ENCODE measurements around the gene LBP. TPM values are rescaled to one million over a fixed set of nuclear protein-coding genes. Genes with fewer than 3 reads are reported as not detected.

Gene LBP
- total and polyA plus RNA-seq, 10 of the 15 experiments (the other 5 are each of a cell fraction or from before 2014, with no cell fraction given), result 0.04 to 0.10 TPM; not detected in 8

DNA sequence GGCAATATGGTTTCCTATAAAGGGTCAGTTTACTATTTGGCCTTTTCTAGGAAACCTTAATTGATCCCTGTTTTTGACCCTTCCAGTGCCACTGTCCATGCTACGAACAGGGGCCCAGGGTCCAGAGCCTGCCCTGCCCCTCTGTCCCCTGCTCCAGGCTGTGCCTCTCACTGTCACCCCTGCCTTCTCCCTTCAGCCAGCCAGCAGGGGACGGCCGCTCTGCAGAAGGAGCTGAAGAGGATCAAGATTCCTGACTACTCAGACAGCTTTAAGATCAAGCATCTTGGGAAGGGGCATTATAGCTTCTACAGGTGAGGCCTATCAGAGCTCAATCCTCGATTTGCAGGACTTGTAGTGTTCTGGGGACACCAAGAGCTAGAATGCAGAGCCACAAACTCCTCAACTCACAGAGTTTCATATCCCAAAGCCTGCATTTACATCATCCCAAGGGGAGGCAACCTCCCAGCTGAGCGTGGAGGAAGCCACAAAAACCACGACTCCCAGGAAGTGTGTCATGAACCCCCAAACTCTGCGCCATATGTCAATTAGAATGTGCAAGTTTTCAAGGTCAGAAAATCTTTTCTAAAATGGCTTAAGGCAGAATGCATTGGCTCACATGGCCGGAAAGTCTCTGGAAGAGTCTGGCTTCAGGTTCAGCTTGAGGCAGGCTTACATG lies 38.8 kb upstream of the LBP start (continued):
- TF ChIP-seq, protein P1, sequence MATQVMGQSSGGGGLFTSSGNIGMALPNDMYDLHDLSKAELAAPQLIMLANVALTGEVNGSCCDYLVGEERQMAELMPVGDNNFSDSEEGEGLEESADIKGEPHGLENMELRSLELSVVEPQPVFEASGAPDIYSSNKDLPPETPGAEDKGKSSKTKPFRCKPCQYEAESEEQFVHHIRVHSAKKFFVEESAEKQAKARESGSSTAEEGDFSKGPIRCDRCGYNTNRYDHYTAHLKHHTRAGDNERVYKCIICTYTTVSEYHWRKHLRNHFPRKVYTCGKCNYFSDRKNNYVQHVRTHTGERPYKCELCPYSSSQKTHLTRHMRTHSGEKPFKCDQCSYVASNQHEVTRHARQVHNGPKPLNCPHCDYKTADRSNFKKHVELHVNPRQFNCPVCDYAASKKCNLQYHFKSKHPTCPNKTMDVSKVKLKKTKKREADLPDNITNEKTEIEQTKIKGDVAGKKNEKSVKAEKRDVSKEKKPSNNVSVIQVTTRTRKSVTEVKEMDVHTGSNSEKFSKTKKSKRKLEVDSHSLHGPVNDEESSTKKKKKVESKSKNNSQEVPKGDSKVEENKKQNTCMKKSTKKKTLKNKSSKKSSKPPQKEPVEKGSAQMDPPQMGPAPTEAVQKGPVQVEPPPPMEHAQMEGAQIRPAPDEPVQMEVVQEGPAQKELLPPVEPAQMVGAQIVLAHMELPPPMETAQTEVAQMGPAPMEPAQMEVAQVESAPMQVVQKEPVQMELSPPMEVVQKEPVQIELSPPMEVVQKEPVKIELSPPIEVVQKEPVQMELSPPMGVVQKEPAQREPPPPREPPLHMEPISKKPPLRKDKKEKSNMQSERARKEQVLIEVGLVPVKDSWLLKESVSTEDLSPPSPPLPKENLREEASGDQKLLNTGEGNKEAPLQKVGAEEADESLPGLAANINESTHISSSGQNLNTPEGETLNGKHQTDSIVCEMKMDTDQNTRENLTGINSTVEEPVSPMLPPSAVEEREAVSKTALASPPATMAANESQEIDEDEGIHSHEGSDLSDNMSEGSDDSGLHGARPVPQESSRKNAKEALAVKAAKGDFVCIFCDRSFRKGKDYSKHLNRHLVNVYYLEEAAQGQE (IDR thresholded peaks at IDR 0.05; ENCODE audit: low read depth, low read length), result no peak
- TF ChIP-seq MEF2A (IDR thresholded peaks at IDR 0.05; ENCODE audit: insufficient read depth, low read depth, low read length), result no peak
- TF ChIP-seq ZNF217 (IDR thresholded peaks at IDR 0.05), result no peak
- no peak for TF ChIP-seq RAD21 (IDR thresholded peaks at IDR 0.05; ENCODE audit: insufficient read depth, low read depth, low read length)
- no peak for TF ChIP-seq RAD51 (IDR thresholded peaks at IDR 0.05)
- TF ChIP-seq BMI1 (IDR thresholded peaks at IDR 0.05; ENCODE audit: borderline replicate concordance), result no peak
- TF ChIP-seq CHD2 (IDR thresholded peaks at IDR 0.05; ENCODE audit: borderline replicate concordance, low read depth, low read length), result no peak
- TF ChIP-seq RCOR1 (conservative IDR thresholded peaks at IDR 0.05; ENCODE audit: low read depth, low read length), result no peak

DNA sequence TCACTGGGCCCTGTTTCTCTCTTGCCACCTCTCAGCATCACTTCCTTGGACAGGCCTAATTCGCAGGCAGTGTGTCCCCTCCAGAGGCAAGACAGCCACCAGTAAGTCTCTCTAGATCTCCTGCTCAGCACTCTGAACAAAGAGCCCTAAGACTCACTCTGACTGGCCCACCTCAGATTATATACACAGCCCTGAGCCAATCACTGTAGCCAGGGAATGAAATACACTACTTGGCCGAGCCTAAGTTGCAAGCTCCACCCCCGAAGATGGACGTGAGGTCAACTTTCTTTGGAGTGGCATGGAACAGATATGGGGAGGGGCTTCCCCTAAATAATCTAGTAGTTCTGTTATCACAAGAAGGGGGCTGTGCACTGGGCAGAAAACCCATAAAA lies 38.2 kb upstream of the LBP start:
- no peaks in the 10 kb centered on the region for H4K20me1 ChIP-seq (ENCODE audit: control insufficient read depth, insufficient read depth)
- H3K27ac ChIP-seq (ENCODE audit: control insufficient read depth, insufficient read depth), result no peak overlapping the region
- H2AFZ ChIP-seq (ENCODE audit: control insufficient read depth, low read depth, low read length), result no peak overlapping the region
- FAIRE-seq (no peak), DNase-seq (ENCODE audit: low read depth, low spot score) (no peak), ATAC-seq (no peak)
- no peaks in the 10 kb centered on the region for H3K79me2 ChIP-seq (ENCODE audit: control insufficient read depth, insufficient read depth, low read length)
- ChIA-PET POLR2A (no interaction called here), CTCF (no interaction called here), RAD21 (ENCODE audit: unreplicated experiment) (no interaction called here), SMC1A (ENCODE audit: uncharacterized antibody, unreplicated experiment) (no interaction called here)
- intact Hi-C loops (cut with micrococcal nuclease; ENCODE audit: unreplicated experiment), result no loop called here
- no peaks in the 10 kb centered on the region; the same call in 1 of the 2 replicates for H3K4me1 ChIP-seq (ENCODE audit: control insufficient read depth, insufficient read depth, low read length)
- peaks cover 6 to 22% of the 10 kb centered on the region in 2 experiments for H3K27me3 ChIP-seq (replicated peaks in 1 of 2; ENCODE audit: control insufficient read depth in 2 of 2, insufficient read depth in 2 of 2, low read length in 1 of 2)
- no peaks in the 10 kb centered on the region for H3K9me3 ChIP-seq (replicated peaks; ENCODE audit: control insufficient read depth, insufficient read depth, low read length)
- no peak overlapping the region for H3K9ac ChIP-seq (ENCODE audit: control insufficient read depth, insufficient read depth, low read length)
- 14% methylated on average over 4 of the region's 4 CpGs for WGBS (ENCODE audit: insufficient coverage, insufficient replicate concordance, low lambda C conversion rate, missing lambda C conversion rate)
- in situ Hi-C loops (cut with MboI), result no loop called here
- no peak overlapping the region for H3K4me2 ChIP-seq (ENCODE audit: control insufficient read depth, insufficient read depth)
- TF ChIP-seq, protein P2, sequence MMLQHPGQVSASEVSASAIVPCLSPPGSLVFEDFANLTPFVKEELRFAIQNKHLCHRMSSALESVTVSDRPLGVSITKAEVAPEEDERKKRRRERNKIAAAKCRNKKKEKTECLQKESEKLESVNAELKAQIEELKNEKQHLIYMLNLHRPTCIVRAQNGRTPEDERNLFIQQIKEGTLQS (IDR thresholded peaks at IDR 0.05; ENCODE audit: borderline replicate concordance, extremely low read depth, low read depth, low read length), result no peak
- TF ChIP-seq GABPA (IDR thresholded peaks at IDR 0.05; ENCODE audit: low read depth) (no peak), RUNX3 (IDR thresholded peaks at IDR 0.05; ENCODE audit: low read length) (no peak), SMAD5 (IDR thresholded peaks at IDR 0.05; ENCODE audit: low read depth) (no peak), NFYA (IDR thresholded peaks at IDR 0.05; ENCODE audit: borderline replicate concordance, low read depth, low read length) (no peak), RAD51 (IDR thresholded peaks at IDR 0.05) (no peak), SPI1 (IDR thresholded peaks at IDR 0.05; ENCODE audit: borderline replicate concordance, insufficient read depth, low read depth, low read length) (no peak), ZNF622 (IDR thresholded peaks at IDR 0.05) (no peak)
- TF ChIP-seq, protein P3, sequence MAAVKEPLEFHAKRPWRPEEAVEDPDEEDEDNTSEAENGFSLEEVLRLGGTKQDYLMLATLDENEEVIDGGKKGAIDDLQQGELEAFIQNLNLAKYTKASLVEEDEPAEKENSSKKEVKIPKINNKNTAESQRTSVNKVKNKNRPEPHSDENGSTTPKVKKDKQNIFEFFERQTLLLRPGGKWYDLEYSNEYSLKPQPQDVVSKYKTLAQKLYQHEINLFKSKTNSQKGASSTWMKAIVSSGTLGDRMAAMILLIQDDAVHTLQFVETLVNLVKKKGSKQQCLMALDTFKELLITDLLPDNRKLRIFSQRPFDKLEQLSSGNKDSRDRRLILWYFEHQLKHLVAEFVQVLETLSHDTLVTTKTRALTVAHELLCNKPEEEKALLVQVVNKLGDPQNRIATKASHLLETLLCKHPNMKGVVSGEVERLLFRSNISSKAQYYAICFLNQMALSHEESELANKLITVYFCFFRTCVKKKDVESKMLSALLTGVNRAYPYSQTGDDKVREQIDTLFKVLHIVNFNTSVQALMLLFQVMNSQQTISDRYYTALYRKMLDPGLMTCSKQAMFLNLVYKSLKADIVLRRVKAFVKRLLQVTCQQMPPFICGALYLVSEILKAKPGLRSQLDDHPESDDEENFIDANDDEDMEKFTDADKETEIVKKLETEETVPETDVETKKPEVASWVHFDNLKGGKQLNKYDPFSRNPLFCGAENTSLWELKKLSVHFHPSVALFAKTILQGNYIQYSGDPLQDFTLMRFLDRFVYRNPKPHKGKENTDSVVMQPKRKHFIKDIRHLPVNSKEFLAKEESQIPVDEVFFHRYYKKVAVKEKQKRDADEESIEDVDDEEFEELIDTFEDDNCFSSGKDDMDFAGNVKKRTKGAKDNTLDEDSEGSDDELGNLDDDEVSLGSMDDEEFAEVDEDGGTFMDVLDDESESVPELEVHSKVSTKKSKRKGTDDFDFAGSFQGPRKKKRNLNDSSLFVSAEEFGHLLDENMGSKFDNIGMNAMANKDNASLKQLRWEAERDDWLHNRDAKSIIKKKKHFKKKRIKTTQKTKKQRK (IDR thresholded peaks at IDR 0.05; ENCODE audit: low read depth, low read length), result no peak
- BruUV-seq (replicated peaks), result no TSS peak
- H3K4me3 ChIP-seq, result no peak overlapping the region
- no peaks in the 10 kb centered on the region for H3K36me3 ChIP-seq (ENCODE audit: control insufficient read depth in 2 of 2, insufficient read depth in 2 of 2, low read length in 1 of 2)

Measured in GM12878 (cell line).